ENCODE data around the gene KIRREL3.

- no peak for TF ChIP-seq CTCF (IDR thresholded peaks at IDR 0.05)
- TF ChIP-seq EP300 (IDR thresholded peaks at IDR 0.05) = no peak
- TF ChIP-seq POLR2A (IDR thresholded peaks at IDR 0.05) = no peak
Measured at GRCh38 chr11:126949066-126949891, 51.3 kb downstream of the KIRREL3 start.

Data from ovary (tissue), 3 donors.